Stimulated activated naive CD8-positive, alpha-beta T cell treated with anti-CD3 and anti-CD28 coated beads, Interleukin-15, Interleukin-2, amounts not matched to agents 100 U/mL and 50 U/mL, for 24 hours (primary cell): ENCODE data around the gene LRBA.

ENCODE experiments used
- ATAC-seq: fragments of 150-1000 bp; cut with Tn5 transposase; one replicate; pipeline ENCODE4 v1.10.0; 2021
- DNase-seq: peaks from one replicate; pipeline ENCODE4 v3.0.0; 2021

Gene LRBA

GRCh38 chr4:150367326-150367725 is 647.8 kb downstream of the LRBA start:
- ATAC-seq, result no peak

GRCh38 chr4:150366487-150366999 is 648.5 kb downstream of the LRBA start:
- ATAC-seq (no peak), DNase-seq (no peak)

More at GRCh38 chr4:150367326-150367725, 647.8 kb downstream of the LRBA start:
- no peak for DNase-seq

GRCh38 chr4:150363721-150364688 is 651.1 kb downstream of the LRBA start:
- ATAC-seq, result peak; percentile 23
- DNase-seq, result no peak

- ATAC-seq, result no peak
These were observed 656.4 kb downstream of the LRBA start for GRCh38 chr4:150358691-150359090.

GRCh38 chr4:150357829-150358228 is 657.3 kb downstream of the LRBA start:
- DNase-seq (no peak), ATAC-seq (no peak)

More at GRCh38 chr4:150358691-150359090, 656.4 kb downstream of the LRBA start:
- no peak for DNase-seq

DNA sequence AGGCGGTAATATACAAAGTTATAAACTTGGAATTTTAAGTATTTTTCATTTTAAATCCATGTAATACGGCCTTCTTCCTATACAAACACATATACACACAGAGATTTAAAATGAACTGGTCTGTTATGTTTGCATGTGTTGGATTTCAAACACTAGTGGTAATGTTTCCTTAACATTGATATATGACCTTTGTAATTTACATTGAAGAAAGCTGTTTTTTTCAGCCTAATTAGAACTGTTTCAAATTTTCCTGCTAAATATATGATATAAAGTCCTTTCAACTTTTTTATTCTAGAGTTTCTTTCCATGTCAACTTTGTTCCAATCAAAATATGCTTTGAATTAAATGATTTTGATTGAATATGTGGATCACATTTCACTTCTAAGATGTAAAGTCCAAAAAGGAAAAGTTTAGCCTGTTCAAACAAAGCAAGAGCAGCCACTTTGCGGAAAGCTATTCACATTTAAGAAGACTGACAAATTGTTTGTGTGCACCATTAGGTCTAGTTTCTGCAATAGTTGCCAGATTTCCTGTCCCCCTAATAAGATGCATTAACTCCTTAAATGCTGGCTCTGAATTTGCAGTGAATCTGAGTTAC is 659.1 kb downstream of the LRBA start:
- ATAC-seq (no peak), DNase-seq (no peak)

GRCh38 chr4:150355418-150355817 is 659.7 kb downstream of the LRBA start:
- DNase-seq (no peak), ATAC-seq (no peak)

DNA sequence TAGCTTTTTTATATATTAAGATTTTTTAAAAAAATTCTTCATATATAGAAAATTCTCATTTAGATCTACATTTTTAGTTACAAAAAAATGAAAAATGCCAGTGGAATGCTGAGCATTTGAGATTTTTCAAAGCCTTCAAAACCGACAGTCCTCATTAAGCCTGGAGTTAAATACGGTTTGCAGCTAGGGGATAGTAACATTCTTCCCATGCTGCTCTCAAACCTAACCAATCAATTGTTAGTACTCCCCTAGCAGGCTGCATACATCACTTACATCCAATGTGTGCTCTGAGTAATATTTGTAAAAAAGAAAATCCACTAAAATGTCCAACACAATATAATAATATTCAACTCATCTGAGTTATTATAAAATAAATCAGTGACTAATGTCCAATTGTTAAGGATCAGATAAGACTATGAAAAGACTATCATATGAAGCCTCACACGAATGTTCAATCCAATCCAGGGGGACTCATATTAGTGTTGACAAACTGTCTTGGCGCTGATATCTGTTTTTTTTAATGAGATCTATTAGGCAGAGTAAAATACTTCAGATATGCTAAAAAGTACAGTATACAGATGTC is 660.8 kb downstream of the LRBA start:
- ATAC-seq, result no peak

GRCh38 chr4:150348079-150348478 is 667.0 kb downstream of the LRBA start:
- ATAC-seq (no peak), DNase-seq (no peak)

More for the DNA sequence above, 660.8 kb downstream of the LRBA start:
- no peak for DNase-seq

- ATAC-seq, result no peak
- no peak for DNase-seq
These were observed 669.8 kb downstream of the LRBA start for GRCh38 chr4:150345207-150345744.

DNA sequence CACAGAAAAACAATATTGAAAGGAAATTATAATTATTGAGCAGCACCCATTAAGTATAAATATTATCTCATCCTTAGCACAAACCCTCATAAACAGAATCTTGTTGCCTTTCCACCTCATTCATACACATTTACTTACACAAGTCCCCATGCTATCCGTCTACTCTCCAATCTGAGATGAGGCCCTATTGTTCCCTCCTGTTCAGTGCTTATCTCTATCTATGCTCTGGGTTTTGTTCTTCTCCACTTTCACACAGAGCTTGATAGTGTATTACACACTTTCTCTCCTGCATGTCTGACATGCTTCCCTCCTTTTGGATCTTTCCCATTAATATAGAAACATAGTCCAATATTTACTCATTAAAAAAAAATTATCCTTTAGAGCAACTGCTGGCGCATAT is 671.3 kb downstream of the LRBA start:
- ATAC-seq (no peak), DNase-seq (no peak)

DNA sequence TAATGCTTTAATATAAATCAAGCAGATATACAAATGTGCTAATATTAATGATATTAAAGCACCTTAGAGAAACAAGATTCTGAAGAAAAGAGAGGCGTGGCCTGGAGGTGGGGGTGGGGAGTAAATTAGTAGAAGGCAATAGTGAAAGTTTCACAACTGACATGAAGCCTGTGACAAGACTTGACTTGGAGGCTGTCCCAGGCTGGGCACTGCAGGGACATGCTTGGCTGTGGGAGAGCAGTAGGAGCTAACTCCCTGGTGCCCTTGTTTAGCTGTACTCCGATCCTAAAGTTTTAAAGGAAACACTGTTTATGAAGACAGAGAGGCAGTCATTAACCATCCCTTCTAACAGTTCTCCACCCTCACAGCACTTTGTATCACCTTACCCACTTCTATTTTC is 672.1 kb downstream of the LRBA start:
- DNase-seq, result no peak
- ATAC-seq, result no peak

DNA sequence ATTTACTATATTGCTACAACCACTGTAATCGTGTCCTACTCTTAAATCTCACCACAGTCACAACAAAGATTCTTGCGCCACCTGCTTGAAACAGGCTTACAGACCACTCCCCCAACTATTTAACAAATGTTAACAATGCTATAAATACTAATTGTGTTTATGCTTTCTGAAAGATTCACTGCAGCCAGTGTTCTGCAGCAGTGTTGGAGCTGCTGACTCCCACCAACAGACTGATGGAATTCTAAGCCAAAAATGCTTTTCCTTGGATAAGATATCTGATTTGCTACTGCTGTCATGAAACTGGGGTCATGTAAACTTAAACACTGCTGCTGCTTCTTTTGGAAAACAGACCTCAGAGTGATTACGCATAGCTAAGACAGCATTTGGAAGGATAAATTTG is 677.4 kb downstream of the LRBA start:
- DNase-seq (no peak), ATAC-seq (no peak)

DNA sequence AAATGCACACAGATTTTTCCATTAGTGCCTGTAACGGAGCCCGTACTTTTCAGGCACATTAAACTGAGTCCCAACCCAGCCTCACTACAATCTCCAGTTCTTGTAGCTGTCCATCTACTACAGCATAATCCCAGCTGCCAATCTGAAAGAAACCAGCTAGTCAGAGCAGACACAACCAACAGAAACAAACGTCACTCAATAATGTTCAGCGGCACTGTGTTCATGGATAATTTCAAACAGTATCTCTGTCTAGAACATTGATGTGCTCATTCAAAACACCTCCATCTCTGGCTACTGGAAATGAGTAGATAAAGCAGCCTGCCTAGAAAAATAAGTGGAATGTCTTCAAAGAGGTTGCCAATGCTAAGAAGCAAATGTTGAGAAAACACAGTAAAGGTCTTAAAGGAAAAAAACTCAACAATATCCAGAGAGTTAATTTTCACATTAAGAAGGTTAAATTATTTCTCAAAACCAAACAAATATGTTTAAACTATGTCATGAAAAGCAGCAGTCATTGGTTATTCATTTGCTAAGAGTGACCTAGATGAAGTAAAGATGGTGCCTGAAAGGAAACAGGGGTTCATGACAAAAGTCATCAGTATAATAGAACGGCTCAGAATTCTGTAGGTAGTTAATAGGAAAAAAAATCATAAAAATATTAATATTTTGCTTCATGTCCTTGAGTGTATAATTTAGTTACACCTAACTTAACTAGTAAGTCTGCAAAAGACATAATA is 678.2 kb downstream of the LRBA start:
- ATAC-seq (no peak), DNase-seq (no peak)

DNA sequence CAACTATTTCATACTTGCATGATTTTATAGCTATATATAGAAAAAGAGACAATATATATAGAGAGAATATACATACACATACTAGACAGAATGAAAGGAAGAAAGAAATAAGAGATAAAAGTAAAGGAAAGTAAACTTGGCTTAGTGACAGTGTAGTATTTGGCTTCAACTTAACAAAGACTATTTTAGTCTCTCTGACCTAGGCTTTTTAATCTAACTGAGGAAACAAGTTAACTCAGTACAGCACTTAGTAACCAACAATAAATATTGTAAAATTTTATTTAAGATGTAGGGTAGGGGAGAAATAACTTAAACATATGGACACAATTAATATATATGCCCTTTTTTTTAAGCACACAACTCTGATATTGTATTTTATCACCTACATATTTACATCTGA is 682.1 kb downstream of the LRBA start:
- ATAC-seq (no peak), DNase-seq (no peak)

DNA sequence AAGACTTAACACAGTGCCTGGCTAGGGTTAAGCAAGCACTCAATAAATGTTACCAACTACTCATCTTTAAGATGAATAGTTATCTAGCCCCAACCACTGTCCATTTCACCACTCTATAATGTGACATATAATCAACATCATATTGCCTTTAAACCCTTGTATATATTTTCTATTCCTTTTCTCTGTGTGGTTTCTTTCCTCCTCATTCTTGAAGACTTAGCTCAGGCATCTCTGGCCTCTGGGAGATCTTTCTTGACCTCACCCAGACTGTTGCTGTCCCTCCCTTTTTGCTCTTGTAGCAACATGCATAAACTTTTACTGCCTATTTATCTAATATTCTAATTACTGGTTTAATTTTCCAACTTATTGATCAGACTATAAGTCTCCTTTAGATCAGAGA is 683.0 kb downstream of the LRBA start:
- DNase-seq (no peak), ATAC-seq (no peak)

- ATAC-seq, result no peak
- no peak for DNase-seq
These were observed 685.7 kb downstream of the LRBA start for GRCh38 chr4:150329373-150329772.

GRCh38 chr4:150328496-150328895 is 686.6 kb downstream of the LRBA start:
- ATAC-seq, result no peak
- DNase-seq, result no peak

- DNase-seq (no peak), ATAC-seq (no peak)
These were observed 687.8 kb downstream of the LRBA start for GRCh38 chr4:150327262-150327780.

- DNase-seq (no peak), ATAC-seq (no peak)
These were observed 689.2 kb downstream of the LRBA start for GRCh38 chr4:150325872-150326271.
